ENCODE results near the gene ILK. TPM values are rescaled to one million over a fixed set of nuclear protein-coding genes. Genes with fewer than 3 reads are reported as not detected.

The ILK gene
- total and polyA plus RNA-seq, 2 donors (not counting 3 experiments of a cell fraction or from before 2014, with no cell fraction given), result 221 to 296 TPM

- ChIA-PET CTCF (interaction anchor here (0.8 to 7.7 kb wide), 15 partner anchors 12 to 228 kb away, joined by 3 to 122 read pairs (median 5); partner anchors contain the start of genes MRPL17 and TPP1), POLR2A (interaction anchor here (1.3 to 1.5 kb wide), 3 partner anchors 13 to 77 kb away, joined by 5 to 7 read pairs (median 6); partner anchors contain the start of genes MRPL17 and TPP1)
- FAIRE-seq, result peak; percentile 100
- Histone ChIP-seq H3K4me1 (ENCODE audit: control insufficient read depth, extremely low read depth, insufficient read depth, low read length) (peaks cover 65% of the 10 kb centered on the region), H3K9ac (replicated peaks; ENCODE audit: extremely low read depth, insufficient read depth, low read length) (peak overlapping the region; percentile 50), H3K4me2 (ENCODE audit: insufficient read depth, low read length) (peak overlapping the region; percentile 91), H4K20me1 (replicated peaks; ENCODE audit: control insufficient read depth, extremely low read depth, insufficient read depth, low read length) (no peaks in the 10 kb centered on the region), H3K9me1 (replicated peaks; ENCODE audit: control insufficient read depth, extremely low read depth, insufficient read depth, low read length) (no peaks in the 10 kb centered on the region), H3K27ac (ENCODE audit: insufficient read depth, low read depth, low read length) (peak overlapping the region; percentile 85), H3K9me3 (replicated peaks; ENCODE audit: control insufficient read depth, insufficient read depth, low read length) (no peaks in the 10 kb centered on the region), H3K27me3 (ENCODE audit: control insufficient read depth in 2 of 2, insufficient read depth in 2 of 2, low read length in 2 of 2) (no peaks in the 10 kb centered on the region), H2AFZ (ENCODE audit: low read depth, low read length) (no peak overlapping the region), H3K36me3 (ENCODE audit: control insufficient read depth in 2 of 2, extremely low read depth in 1 of 2, insufficient read depth in 2 of 2, low read length in 2 of 2) (peaks cover 29 to 31% of the 10 kb centered on the region in 2 experiments), H3K79me2 (ENCODE audit: control insufficient read depth, insufficient read depth, low read length) (peaks cover 83% of the 10 kb centered on the region), H3K4me3 (replicated peaks in 1 of 3; ENCODE audit: insufficient read depth in 1 of 3, low read depth in 1 of 3, low read length in 3 of 3) (peak overlapping the region in 1 of 3 experiments; percentile 28)
- dilution Hi-C loops (cut with MboI; ENCODE audit: extremely low pct_ligation_motif_present, low sequenced_read_pairs) (no loop called here), intact Hi-C loops (cut with micrococcal nuclease) (loop anchor here (2.0 kb wide), 1 partner anchor 228 kb away; no protein-coding TSS in a partner anchor)
- DNase-seq (ENCODE audit: low read depth, low spot score), result peak; percentile 95
- TF ChIP-seq FOS (IDR thresholded peaks at IDR 0.05; ENCODE audit: borderline replicate concordance, insufficient read depth, low read length), result peak; percentile 56
- peak; percentile 61 for TF ChIP-seq JUN (IDR thresholded peaks at IDR 0.05; ENCODE audit: borderline replicate concordance, insufficient read depth, insufficient read length, low read depth)
- TF ChIP-seq POLR2AphosphoS5 (IDR thresholded peaks at IDR 0.05; ENCODE audit: insufficient read depth, low read depth, low read length), result peak; percentile 92
- TF ChIP-seq POLR2A (IDR thresholded peaks at IDR 0.05; ENCODE audit: low read depth, low read length), result peak; percentile 75
- no peak for TF ChIP-seq MAX (IDR thresholded peaks at IDR 0.05; ENCODE audit: insufficient read depth, insufficient read length)
- BruUV-seq (replicated peaks), result TSS peak; percentile 18
Measured at GRCh38 chr11:6606471-6607189, 3.1 kb downstream of the ILK start.

Data from endothelial cell of umbilical vein (primary cell).